GM08714 (cell line): ENCODE results near the gene KRTAP23-1.

Experiments used
- H3K4me3 ChIP-seq: fragments of 200-500 bp; sonication (Bioruptor generic); 2 replicates; pipeline ENCODE4 v1.5.1; 2014; ENCODE audit warnings: mild to moderate bottlenecking, low read length, inconsistent platforms
- ZNF274 ChIP-seq: IDR thresholded peaks from 2 replicates; pipeline ENCODE4 v1.6.1; 2012; ENCODE audit warnings: mild to moderate bottlenecking, low read depth, low read length

The KRTAP23-1 gene

DNA sequence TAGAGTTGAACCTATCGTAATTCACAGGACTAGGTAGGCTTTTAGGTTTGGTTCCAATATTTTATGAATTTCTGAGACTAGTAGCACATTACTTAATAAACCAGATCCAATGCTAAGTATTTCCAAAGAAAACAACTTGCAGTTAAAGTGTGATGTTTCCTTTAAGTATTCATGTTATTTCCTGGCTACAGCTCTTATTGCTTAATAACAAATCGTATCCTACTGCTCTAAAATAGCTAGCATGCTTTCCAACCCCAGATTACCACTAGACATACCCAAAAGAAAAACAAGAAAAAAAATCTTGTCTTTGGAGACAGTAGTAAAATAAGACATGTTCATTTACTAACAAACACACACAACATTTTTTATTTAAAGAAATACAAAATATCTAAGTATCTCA lies 11.8 kb downstream of the KRTAP23-1 start:
- no peak for TF ChIP-seq ZNF274

DNA sequence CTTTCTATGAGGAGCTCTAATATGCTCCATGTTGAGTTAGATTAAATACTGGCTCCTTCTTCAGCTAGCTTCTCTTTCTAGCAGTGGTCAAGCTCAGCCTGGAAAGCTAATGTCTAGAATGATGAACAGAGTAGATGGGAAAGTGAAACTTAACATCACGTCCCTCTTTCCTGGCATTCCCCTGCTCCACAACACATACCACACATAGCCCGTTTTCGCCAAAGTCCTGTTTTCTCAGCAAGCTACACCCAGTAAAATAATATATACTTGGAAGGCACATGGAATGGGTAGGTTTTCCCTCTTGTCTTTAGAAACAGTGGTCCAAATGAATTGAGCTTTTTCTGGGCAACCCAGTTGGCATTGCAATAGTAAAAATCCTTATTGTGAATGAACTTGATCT lies 14.7 kb downstream of the KRTAP23-1 start:
- no peak overlapping the region for H3K4me3 ChIP-seq
- TF ChIP-seq ZNF274 = no peak

More for the DNA sequence above, 11.8 kb downstream of the KRTAP23-1 start:
- H3K4me3 ChIP-seq = no peak overlapping the region

DNA sequence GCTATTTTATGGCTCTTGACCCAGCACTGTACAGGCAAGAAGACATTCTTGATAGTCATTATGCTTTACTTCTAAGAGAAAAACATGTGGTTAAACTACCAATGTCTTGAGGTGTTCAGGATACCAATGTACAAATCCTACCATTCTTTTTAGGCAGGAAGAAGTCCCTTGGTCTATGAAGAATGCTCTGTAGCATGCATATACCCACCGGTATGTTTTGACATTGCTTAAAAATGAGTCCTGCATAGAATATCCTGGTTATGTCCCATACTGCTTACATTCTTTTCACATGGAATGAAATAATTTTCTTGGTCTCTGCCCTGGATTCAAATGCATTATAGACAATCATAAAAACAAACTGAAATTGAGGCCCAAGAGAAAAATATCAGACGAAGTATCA lies 15.7 kb downstream of the KRTAP23-1 start:
- no peak overlapping the region for H3K4me3 ChIP-seq
- no peak for TF ChIP-seq ZNF274

DNA sequence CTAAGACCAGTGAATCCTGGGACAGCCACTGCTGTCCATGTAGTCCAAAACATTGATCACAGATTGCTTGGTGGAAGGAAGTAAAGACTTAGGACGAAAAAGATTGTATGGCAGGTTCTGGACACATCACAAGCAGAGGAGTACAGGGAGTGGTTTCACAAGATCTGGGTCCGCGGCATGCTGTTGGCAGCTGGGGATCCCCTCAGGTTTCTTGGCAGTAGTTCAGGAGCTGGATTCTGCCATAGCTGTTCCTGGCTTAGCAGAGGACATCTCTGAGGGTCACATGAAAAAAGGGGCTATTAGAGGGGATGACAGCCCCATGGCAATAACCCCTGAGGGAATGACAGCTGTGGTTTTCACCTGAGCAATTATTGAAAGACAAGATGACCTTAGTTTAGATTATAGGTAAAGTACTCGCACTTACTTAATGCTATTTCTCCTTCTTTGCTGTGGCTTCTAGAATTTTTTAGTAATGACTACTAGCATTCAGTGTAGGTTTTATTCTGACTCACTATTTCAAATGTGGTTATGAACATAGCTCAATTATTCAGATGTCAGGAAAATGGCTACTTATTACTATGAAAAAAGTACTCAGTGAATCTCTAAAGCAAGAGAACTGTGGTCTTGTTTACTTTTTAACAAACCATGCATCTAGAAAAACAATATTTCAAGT lies 19.1 kb downstream of the KRTAP23-1 start:
- no peak for TF ChIP-seq ZNF274
- H3K4me3 ChIP-seq = no peak overlapping the region

DNA sequence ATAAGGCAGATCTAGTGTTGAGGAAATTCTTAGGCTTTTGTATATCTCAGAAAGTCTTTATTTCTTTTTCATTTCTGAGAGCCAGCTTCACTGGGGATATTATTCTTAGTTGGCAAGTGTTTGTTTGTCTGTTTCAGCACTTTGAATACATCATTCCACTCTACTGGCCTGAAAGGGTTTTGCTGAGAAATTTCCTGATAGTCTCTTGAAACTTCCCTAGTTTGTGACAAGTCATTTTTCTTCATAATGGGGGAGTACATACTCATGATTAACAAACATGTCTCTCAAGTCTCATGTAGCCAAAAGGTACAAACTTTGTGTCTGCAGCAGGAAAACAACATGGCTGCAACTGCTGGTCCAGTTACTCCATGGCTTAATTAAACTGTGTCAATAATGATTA lies 22.0 kb downstream of the KRTAP23-1 start:
- no peak overlapping the region for H3K4me3 ChIP-seq
- TF ChIP-seq ZNF274 = no peak

DNA sequence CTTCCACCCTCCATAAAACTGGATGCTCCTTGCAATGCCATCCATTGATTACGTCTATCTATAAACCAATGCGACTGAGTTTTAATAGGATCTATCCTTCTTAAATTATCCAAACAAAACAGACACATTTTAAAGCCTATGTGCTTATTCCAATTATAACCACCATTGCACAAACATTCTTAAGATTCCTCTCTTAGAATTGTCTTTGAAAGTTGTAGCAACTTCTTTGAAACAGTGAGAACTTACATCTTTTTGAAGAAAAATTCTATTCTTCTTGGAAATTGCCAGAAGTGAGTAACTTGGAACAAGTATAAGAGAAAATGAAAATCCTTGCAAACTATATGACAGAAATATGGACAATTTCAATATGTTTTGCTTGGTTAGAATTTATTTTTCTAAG lies 28.2 kb downstream of the KRTAP23-1 start, which contains the start of gene KRTAP26-1:
Gene KRTAP26-1 (minus strand): TSS at position 101 of the 400 bp plus-strand sequence. CDS start 280 bp downstream, outside the sequence.
- TF ChIP-seq ZNF274 = no peak
- no peak within 1 kb of the TSS for H3K4me3 ChIP-seq

DNA sequence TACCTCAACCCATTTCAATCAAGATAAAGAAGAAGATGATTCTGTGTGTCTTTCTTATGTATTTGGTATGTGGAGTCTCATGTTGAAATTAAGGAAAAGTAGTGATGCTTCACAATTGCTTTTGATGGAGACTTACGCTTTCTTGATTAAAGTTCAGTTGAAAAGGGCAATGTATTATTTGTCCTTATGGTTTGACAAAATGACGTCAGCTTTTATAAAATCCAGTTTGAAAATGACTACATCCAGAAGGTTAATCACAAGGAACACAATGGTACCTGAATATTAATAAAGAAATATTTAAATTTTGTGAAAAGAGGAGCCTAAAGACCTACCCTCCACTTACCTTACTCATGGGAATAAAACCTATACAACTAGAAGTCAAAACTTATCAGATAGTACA lies 32.7 kb downstream of the KRTAP23-1 start:
- no peak for TF ChIP-seq ZNF274
- no peak overlapping the region for H3K4me3 ChIP-seq

DNA sequence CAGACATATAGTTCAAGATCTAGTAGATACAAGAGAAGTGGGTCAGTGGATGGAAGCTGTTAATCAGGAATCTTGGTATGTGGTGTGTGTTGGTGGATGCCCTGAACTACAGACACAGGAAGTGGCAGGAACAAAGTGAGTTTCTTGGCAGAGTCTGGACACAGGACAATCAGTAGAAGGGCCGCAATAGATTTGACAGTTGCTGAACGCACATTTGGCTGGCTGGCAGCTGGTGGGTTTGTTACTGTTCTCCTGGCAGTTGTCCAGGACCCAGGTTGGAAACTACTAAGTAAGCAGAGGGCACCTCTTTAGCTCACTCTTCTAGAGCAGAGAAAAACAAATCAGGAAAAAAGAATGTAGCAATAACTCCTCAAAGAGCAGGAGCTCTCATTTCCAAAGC lies 41.5 kb downstream of the KRTAP23-1 start:
- no peak for TF ChIP-seq ZNF274

DNA sequence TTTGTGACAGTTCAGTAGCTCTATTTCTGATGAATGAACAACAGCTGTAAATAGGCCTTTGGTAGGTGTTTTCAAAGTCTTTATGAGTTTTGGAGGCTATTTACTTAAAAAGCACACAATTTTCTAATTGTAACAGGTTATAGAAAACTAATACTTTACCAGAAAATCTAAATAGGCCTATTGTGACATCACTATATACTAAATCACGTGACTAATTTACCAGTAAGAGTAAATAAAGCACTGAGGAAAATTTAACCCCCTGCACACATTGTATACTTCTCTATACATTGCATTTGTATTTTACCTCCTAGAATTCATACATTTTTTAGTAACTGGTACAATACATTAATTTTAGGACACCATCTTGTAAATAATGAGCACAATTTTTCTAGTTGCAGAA lies 43.3 kb downstream of the KRTAP23-1 start:
- no peak overlapping the region for H3K4me3 ChIP-seq
- TF ChIP-seq ZNF274 = no peak

More for the DNA sequence above, 41.5 kb downstream of the KRTAP23-1 start:
- H3K4me3 ChIP-seq = no peak overlapping the region
